HG03571 (cell line): ENCODE results near the gene SCAI.

Experiments used
- ATAC-seq: cut with Tn5 transposase; IDR thresholded peaks from one replicate; pipeline ENCODE4 v1.9.1; 2021; ENCODE audit not compliant: unreplicated experiment

The SCAI gene

DNA sequence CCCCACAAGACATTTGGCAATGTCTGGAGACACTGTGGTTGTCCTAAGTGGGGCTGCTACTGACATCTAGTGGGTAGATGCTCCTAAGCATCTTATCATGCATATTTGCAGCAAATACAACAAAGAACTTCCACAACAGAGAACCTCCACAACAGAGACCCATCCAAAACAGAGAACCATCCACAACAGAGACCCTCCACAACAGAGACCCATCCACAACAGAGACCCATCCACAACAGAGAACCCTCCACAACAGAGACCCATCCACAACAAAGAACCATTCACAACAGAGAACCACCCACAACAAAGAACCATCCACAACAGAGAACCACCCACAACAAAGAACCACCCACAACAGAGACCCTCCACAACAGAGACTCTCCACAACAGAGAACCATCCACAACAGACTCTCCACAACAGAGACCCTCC, 248.6 kb downstream of the SCAI start:
- ATAC-seq, result no peak

DNA sequence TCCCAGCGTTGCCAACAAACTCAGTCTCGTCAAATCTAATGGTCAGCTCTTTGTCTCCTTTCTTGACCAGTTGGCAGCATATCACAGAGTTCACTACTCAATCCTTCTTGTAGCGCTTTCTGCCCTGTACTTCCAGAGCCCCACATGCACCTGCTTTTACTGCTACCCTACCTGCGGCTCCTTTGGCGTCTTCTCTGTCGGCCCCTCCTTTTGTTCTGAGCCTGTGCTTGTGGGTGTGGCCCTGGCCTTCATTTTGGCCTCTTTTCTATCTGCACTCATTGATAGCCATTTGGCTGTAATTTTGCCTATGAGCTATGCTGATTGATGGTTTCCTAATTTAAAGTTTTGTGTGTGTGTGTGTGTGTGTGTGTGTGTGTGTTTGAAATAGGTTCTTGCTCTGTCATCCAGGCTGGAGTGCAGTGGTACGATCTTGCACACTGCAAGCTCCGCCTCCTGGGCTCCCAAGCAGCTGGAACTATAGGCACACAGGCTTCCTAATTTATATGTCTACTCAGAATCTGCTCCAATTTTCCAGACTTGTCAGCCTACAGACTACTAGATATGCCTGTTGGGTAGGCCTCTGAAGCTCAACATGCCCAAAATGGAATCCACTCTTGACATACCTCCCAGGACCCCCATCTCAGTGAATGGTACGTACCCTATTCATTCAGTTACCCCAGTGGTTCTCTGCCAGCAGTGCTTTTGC, 249.1 kb downstream of the SCAI start:
- no peak for ATAC-seq
